ENCODE results near the gene MFF. TPM values are rescaled to one million over a fixed set of nuclear protein-coding genes. Genes with fewer than 3 reads are reported as not detected.

MFF gene
- total RNA-seq, 1 experiment from 2014 or later: 68.2 TPM

- TF ChIP-seq REST (IDR thresholded peaks at IDR 0.05; ENCODE audit: low read depth) (no peak), FOSL1 (IDR thresholded peaks at IDR 0.05; ENCODE audit: low read depth) (no peak), RAD21 (IDR thresholded peaks at IDR 0.05; ENCODE audit: low read depth) (no peak)
- TF ChIP-seq, protein P1, sequence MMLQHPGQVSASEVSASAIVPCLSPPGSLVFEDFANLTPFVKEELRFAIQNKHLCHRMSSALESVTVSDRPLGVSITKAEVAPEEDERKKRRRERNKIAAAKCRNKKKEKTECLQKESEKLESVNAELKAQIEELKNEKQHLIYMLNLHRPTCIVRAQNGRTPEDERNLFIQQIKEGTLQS (IDR thresholded peaks at IDR 0.05): no peak
Measured at GRCh38 chr2:227351639-227352038, 26.6 kb downstream of the MFF start (continued).

DNA sequence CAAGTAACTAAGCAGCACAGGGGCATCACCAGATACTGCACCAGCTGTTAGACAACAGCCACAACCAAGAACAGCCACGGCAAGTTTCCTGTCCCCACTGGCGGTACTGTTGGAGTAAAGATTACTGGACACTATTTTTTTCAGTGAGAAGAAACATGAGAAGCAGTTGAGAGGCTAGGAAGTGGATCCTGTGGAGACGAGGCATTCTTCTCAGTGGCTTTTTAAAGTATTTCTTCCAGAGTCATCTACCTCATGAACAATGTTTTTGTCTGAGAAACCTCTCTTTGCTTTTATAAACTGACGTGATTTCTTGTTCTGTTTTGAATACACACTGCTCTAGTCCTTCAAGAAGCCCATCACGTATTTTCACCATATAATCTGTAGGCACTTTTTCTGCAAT lies 35.3 kb downstream of the MFF start:
- Histone ChIP-seq H3K4me3 (replicated peaks in 1 of 2; ENCODE audit: low read depth in 1 of 2, low read length in 2 of 2) (no peak overlapping the region), H3K36me3 (ENCODE audit: control insufficient read depth in 1 of 2, insufficient read depth in 2 of 2, low read length in 2 of 2) (peaks cover 17 to 18% of the 10 kb centered on the region in 2 experiments; a peak in 3 of 4 replicates), H3K4me1 (ENCODE audit: control insufficient read depth in 1 of 2, insufficient read depth in 2 of 2, low read length in 2 of 2) (no peaks in the 10 kb centered on the region), H3K79me2 (ENCODE audit: insufficient read depth, low read length) (no peaks in the 10 kb centered on the region), H2AFZ (ENCODE audit: low read depth, low read length, poor library complexity, severe bottlenecking) (no peak overlapping the region), H3K9me2 (ENCODE audit: insufficient read depth) (no peaks in the 10 kb centered on the region), H3K9ac (ENCODE audit: low read length) (no peak overlapping the region), H4K20me1 (ENCODE audit: insufficient read depth) (no peaks in the 10 kb centered on the region; the same call in 1 of the 2 replicates), H3K27ac (ENCODE audit: low read depth, low read length) (no peak overlapping the region), H3K4me2 (ENCODE audit: low read length) (no peak overlapping the region), H3K27me3 (ENCODE audit: insufficient read depth, low read length) (no peaks in the 10 kb centered on the region), H3K9me3 (ENCODE audit: control insufficient read depth in 1 of 2, insufficient read depth in 1 of 2, low read depth in 1 of 2, low read length in 2 of 2) (no peaks in the 10 kb centered on the region)
- no peak for ATAC-seq
- POLR2A ChIA-PET: no interaction called here
- RAD21 ChIA-PET (ENCODE audit: low non-redundant PET in 1 of 2, low total read pairs in 2 of 2, uncharacterized antibody in 2 of 2, unreplicated experiment in 2 of 2): no interaction called here
- BruUV-seq (replicated peaks): no TSS peak
- CTCF ChIA-PET: no interaction called here
- intact Hi-C loops (cut with micrococcal nuclease): no loop called here
- TF ChIP-seq, protein P1 (IDR thresholded peaks at IDR 0.05): no peak
- no peak for TF ChIP-seq ELF1 (IDR thresholded peaks at IDR 0.05; ENCODE audit: borderline replicate concordance, low read depth)
- DNase-seq (ENCODE audit: low read depth, low spot score): no peak

Measured in HCT116 (cell line).